ENCODE data around the gene CD1E. TPM values are rescaled to one million over a fixed set of nuclear protein-coding genes. Genes with fewer than 3 reads are reported as not detected.

CD1E gene
- total RNA-seq, 4 donors from 2014 or later = 0.92 TPM; not detected in 3

DNA sequence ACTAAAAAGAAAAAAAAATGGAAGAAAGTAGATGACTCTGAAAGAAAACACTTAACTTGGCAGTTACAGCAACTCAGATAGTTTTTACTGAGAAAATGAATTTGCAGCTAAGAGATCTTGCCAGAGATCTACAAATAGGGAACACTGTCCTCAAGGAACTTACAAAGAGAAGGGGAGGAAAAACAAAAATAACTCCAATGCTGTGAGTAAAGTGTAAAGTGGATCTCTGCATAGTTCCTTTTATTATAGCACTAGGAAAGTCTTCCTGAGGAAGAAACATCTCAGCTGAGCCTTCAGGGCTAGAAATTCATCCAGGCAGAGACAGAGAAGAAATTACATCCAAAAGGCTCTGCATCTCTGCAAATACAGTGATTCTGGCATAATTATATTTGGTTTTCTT is 26.2 kb upstream of the CD1E start:
- intact Hi-C loops (cut with DNase I) = no loop called here
- no peak overlapping the region for H3K27ac ChIP-seq
- no peaks in the 10 kb centered on the region for H3K4me1 ChIP-seq
- H3K36me3 ChIP-seq = no peaks in the 10 kb centered on the region
- DNase-seq = no peak
- no peaks in the 10 kb centered on the region for H3K27me3 ChIP-seq
- no peak overlapping the region for H3K4me3 ChIP-seq (replicated peaks in 1 of 3)
- TF ChIP-seq POLR2A (IDR thresholded peaks at IDR 0.05) (no peak), CTCF (IDR thresholded peaks at IDR 0.05) (no peak)
- H3K9me3 ChIP-seq = no peaks in the 10 kb centered on the region

DNA sequence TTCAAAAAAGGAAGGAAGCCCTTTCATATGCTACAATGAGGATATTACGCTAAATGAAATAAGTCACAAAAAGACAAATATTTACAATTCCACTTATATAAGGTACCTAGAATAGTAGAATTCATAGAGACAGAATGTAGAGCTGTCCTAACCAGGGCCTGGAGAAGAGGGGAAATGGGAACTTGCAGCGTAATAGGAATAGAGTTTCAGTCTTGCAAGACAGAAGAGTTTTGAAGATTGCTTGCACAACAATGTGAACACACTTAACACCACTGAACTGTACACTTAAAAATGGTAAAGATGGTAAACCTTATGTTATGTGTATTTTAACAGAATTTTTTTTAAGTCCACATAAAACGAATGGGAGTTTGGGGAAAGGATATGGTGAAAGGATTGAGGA is 25.3 kb upstream of the CD1E start:
- Histone ChIP-seq H3K27ac (no peak overlapping the region), H3K27me3 (no peaks in the 10 kb centered on the region), H3K4me3 (replicated peaks in 1 of 3) (no peak overlapping the region), H3K9me3 (no peaks in the 10 kb centered on the region), H3K36me3 (no peaks in the 10 kb centered on the region), H3K4me1 (no peaks in the 10 kb centered on the region)
- DNase-seq = no peak
- TF ChIP-seq POLR2A (IDR thresholded peaks at IDR 0.05) = no peak
- no peak for TF ChIP-seq CTCF (IDR thresholded peaks at IDR 0.05)
- 83 to 86% methylated on average over 3 of the region's 3 CpGs for WGBS, 2 donors
- intact Hi-C loops (cut with DNase I) = no loop called here

- Histone ChIP-seq H3K27me3 (no peaks in the 10 kb centered on the region), H3K27ac (no peak overlapping the region), H3K4me3 (replicated peaks in 1 of 3) (no peak overlapping the region), H3K9me3 (no peaks in the 10 kb centered on the region), H3K36me3 (no peaks in the 10 kb centered on the region), H3K4me1 (no peaks in the 10 kb centered on the region)
- TF ChIP-seq POLR2A (IDR thresholded peaks at IDR 0.05) = no peak
- no peak for TF ChIP-seq CTCF (IDR thresholded peaks at IDR 0.05)
- intact Hi-C loops (cut with DNase I) = no loop called here
- DNase-seq = no peak
- 89 to 97% methylated on average over 7 of the region's 7 CpGs for WGBS, 2 donors
Observed at GRCh38 chr1:158329300-158329699, 24.4 kb upstream of the CD1E start.

- Histone ChIP-seq H3K27me3 (no peaks in the 10 kb centered on the region), H3K9me3 (no peaks in the 10 kb centered on the region), H3K4me1 (no peaks in the 10 kb centered on the region), H3K27ac (no peak overlapping the region), H3K36me3 (no peaks in the 10 kb centered on the region), H3K4me3 (replicated peaks in 1 of 3) (no peak overlapping the region)
- WGBS, 2 donors = 83 to 88% methylated on average over 3 of the region's 3 CpGs
- DNase-seq = no peak
- TF ChIP-seq CTCF (IDR thresholded peaks at IDR 0.05) (no peak), POLR2A (IDR thresholded peaks at IDR 0.05) (no peak)
- intact Hi-C loops (cut with DNase I) = no loop called here
Observed at GRCh38 chr1:158329733-158330132, 24.0 kb upstream of the CD1E start.

GRCh38 chr1:158330391-158331105 is 23.1 kb upstream of the CD1E start:
- Histone ChIP-seq H3K4me1 (no peaks in the 10 kb centered on the region), H3K9me3 (no peaks in the 10 kb centered on the region), H3K4me3 (replicated peaks in 1 of 3) (no peak overlapping the region), H3K27me3 (no peaks in the 10 kb centered on the region), H3K27ac (no peak overlapping the region), H3K36me3 (no peaks in the 10 kb centered on the region)
- no peak for TF ChIP-seq POLR2A (IDR thresholded peaks at IDR 0.05)
- no peak for TF ChIP-seq CTCF (IDR thresholded peaks at IDR 0.05)
- intact Hi-C loops (cut with DNase I) = no loop called here
- no peak for DNase-seq
- 74 to 77% methylated on average over 11 of the region's 11 CpGs for WGBS, 2 donors

Measured in thyroid gland (tissue), 4 donors.